ENCODE measurements around the gene CABCOCO1.

DNA sequence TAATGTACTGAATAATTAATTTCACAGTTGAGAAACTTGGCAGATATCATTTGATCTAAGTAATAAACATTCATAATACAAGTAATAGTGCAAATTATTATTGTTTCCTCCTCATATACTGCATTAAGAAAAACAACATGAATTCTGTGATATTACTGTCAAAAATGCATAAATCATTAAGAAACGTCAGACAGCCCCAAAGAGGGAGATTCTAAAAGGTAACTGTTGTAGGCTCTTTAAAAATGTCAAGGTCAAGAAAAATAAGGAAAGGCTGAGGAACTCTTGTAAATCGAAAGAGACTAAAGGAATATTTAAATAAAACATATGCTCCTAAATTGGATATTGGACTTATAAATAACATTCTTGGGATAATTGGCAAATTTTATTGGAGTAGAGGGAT is 67.9 kb downstream of the CABCOCO1 start:
- TF ChIP-seq, protein P1, sequence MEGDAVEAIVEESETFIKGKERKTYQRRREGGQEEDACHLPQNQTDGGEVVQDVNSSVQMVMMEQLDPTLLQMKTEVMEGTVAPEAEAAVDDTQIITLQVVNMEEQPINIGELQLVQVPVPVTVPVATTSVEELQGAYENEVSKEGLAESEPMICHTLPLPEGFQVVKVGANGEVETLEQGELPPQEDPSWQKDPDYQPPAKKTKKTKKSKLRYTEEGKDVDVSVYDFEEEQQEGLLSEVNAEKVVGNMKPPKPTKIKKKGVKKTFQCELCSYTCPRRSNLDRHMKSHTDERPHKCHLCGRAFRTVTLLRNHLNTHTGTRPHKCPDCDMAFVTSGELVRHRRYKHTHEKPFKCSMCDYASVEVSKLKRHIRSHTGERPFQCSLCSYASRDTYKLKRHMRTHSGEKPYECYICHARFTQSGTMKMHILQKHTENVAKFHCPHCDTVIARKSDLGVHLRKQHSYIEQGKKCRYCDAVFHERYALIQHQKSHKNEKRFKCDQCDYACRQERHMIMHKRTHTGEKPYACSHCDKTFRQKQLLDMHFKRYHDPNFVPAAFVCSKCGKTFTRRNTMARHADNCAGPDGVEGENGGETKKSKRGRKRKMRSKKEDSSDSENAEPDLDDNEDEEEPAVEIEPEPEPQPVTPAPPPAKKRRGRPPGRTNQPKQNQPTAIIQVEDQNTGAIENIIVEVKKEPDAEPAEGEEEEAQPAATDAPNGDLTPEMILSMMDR (IDR thresholded peaks at IDR 0.05 in 2 of 3, conservative IDR thresholded peaks at IDR 0.05 in 1 of 3; ENCODE audit: borderline replicate concordance in 1 of 3, insufficient read depth in 1 of 3, low read depth in 2 of 3, low read length in 2 of 3) = no peak
- no peak for TF ChIP-seq EGR1 (IDR thresholded peaks at IDR 0.05; ENCODE audit: low read depth)
- TF ChIP-seq SRF (IDR thresholded peaks at IDR 0.05; ENCODE audit: low read depth) = no peak
- TF ChIP-seq, protein P2, sequence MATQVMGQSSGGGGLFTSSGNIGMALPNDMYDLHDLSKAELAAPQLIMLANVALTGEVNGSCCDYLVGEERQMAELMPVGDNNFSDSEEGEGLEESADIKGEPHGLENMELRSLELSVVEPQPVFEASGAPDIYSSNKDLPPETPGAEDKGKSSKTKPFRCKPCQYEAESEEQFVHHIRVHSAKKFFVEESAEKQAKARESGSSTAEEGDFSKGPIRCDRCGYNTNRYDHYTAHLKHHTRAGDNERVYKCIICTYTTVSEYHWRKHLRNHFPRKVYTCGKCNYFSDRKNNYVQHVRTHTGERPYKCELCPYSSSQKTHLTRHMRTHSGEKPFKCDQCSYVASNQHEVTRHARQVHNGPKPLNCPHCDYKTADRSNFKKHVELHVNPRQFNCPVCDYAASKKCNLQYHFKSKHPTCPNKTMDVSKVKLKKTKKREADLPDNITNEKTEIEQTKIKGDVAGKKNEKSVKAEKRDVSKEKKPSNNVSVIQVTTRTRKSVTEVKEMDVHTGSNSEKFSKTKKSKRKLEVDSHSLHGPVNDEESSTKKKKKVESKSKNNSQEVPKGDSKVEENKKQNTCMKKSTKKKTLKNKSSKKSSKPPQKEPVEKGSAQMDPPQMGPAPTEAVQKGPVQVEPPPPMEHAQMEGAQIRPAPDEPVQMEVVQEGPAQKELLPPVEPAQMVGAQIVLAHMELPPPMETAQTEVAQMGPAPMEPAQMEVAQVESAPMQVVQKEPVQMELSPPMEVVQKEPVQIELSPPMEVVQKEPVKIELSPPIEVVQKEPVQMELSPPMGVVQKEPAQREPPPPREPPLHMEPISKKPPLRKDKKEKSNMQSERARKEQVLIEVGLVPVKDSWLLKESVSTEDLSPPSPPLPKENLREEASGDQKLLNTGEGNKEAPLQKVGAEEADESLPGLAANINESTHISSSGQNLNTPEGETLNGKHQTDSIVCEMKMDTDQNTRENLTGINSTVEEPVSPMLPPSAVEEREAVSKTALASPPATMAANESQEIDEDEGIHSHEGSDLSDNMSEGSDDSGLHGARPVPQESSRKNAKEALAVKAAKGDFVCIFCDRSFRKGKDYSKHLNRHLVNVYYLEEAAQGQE (IDR thresholded peaks at IDR 0.05; ENCODE audit: low read depth) = no peak
- TF ChIP-seq CEBPB (IDR thresholded peaks at IDR 0.05; ENCODE audit: low read depth) = no peak
- no peak for TF ChIP-seq POLR2A (IDR thresholded peaks at IDR 0.05; ENCODE audit: borderline replicate concordance, extremely low read depth, insufficient read depth, insufficient read length)
- no peak for TF ChIP-seq RAD21 (IDR thresholded peaks at IDR 0.05; ENCODE audit: low read depth)
- TF ChIP-seq YY1 (IDR thresholded peaks at IDR 0.05; ENCODE audit: extremely low read depth, insufficient replicate concordance, low read depth, low read length) = no peak
- no peak for TF ChIP-seq EZH2phosphoT487 (IDR thresholded peaks at IDR 0.05; ENCODE audit: borderline replicate concordance)
- TF ChIP-seq JUND (IDR thresholded peaks at IDR 0.05) = no peak
- TF ChIP-seq ZNF274 (IDR thresholded peaks at IDR 0.05; ENCODE audit: low read depth, low read length) = no peak
- no peak for TF ChIP-seq POLR2AphosphoS5 (IDR thresholded peaks at IDR 0.05; ENCODE audit: low read depth, low read length)

All from HCT116 (cell line).